GM18519 (cell line): Measurements from ENCODE around the gene AEBP2.
"Not testable (repeated sequence)": the region's sequence is repeated elsewhere in the genome, so short reads cannot be mapped to it uniquely, and the experiment has no call there.

Experiments used
- ATAC-seq: cut with Tn5 transposase; IDR thresholded peaks from one replicate; pipeline ENCODE4 v1.9.1; 2021; ENCODE audit warnings: mild to moderate bottlenecking, moderate library complexity; ENCODE audit not compliant: unreplicated experiment, low FRiP score

AEBP2 gene

DNA sequence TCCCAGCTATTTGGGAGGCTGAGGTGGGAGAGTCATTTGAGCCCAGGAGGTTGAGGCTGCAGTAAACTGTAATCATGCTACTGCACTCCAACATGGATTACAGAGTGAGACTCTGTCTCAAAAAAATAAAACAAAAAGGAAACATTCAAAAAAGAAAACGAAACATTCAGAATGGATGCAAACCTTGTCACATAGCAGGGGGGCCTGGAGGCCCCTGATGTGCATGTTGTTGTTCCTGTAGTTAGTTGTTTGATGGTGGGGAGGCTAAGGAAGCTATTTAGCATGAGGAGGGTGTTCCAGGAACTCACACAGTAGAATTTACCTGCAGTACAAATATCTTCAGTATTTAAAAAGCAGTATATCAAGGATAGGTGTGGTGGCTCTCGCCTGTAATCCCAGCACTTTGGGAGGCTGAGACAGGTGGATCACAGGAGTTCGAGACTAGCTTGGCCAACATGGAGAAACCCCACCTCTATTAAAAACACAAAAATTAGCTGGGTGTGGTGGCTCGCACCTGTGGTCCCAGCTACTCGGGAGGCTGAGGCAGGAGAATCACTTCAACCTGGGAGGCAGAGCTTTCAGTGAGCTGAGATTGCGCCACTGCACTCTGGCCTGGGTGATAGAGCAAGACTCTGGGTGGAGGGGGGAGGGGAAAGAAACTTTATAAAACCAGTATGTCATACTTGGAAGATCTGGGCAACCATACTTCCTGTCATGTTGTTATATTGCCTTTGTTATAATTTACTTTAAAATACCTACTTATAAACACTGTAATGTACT, 17.6 kb upstream of the AEBP2 start:
- ATAC-seq = no peak

DNA sequence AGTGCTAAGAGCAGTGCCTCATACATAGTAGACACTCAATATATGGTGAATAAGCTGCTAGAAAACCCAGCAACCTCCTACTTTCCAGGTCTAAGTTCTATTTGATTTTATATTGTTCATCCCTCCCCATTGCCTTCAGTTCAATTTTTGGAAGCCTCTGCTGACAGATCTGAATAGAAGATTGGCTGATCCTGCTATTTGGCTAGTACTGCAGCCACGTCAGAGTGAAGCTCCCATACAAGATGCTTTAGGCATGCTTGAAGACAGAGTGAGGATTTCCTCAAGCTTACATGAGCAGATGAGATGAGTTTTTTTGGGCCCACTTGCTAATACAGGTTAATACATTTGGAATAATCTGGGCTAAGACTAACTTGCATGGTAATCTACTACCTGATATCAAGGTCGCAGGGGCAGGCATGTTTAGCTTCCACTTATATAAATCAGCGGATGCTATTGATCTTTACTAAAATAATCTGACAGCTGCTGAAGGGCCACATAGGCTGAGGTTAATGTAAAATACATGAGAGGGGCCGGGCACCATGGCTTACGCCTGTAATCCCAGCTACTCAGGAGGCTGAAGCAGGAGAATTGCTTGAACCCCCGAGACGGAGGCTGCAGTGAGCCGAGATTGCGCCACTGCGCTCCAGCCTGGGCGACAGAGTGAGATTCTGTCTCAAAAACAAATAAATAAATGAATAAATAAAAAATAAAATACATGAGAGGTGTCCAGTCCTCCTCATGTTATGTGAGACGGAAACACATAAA, 15.9 kb upstream of the AEBP2 start:
- no peak for ATAC-seq

DNA sequence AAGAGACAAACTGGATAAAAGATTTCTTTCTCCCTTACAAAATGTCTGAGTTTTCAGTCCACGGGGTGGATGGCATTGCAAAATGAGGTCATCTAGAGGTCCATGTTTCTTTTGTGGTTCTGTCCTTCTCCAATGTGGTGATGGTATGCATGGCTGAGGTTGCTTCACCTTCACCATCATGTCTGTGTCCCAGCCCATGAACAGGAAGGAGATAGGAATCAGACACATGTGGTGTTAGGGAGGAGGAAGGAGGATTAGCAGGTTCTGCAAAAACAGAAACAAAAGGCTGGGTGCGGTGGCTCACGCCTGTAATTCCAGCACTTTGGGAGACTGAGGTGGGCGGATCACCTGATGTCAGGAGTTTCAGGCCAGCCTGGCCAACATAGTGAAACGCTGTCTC, 11.0 kb upstream of the AEBP2 start:
- no peak for ATAC-seq

- ATAC-seq = not testable (repeated sequence)
Measured at GRCh38 chr12:19429491-19429890, 9.8 kb upstream of the AEBP2 start.

DNA sequence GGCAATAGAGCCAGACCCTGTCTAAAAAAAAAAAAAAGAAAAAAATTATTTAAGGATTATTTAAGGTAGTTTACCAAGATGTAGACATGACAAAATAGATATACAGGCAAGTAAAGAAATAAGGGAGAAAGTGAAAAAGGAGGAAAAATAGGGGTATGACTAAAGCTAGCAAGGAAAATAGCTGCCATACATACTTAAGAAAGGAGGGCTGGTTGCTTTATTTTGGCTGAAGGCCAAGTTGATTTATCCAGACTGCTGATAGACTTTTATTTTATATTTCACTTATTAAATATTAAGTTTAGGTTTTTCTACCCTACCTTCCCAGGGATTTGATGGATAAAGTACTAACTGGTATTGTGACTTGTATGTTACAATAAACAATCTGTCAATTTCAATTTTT, 8.3 kb upstream of the AEBP2 start:
- ATAC-seq = no peak

GRCh38 chr12:19431407-19432308, 7.6 kb upstream of the AEBP2 start:
- peak; percentile 44 for ATAC-seq

GRCh38 chr12:19432309-19433170, 6.8 kb upstream of the AEBP2 start:
- no peak for ATAC-seq

DNA sequence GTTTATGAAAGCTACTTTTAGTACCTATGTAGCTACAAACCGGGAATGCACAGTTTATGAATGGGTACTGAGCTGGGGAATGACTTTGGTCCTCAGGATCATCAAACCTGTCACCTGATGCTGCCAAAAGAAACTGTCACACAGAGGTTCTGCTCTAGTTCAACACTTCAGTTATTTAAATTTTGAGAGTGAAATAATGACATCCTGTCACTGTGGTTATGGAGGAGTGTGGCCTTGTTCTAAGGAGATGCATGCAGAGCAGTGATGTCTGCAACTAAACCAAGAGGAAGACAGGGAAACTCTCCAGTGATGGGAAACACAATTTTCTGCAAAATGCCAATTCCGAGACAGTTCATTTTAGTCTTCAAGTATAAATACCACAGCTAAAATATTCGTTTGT, 4.8 kb upstream of the AEBP2 start:
- ATAC-seq = peak; percentile 40

DNA sequence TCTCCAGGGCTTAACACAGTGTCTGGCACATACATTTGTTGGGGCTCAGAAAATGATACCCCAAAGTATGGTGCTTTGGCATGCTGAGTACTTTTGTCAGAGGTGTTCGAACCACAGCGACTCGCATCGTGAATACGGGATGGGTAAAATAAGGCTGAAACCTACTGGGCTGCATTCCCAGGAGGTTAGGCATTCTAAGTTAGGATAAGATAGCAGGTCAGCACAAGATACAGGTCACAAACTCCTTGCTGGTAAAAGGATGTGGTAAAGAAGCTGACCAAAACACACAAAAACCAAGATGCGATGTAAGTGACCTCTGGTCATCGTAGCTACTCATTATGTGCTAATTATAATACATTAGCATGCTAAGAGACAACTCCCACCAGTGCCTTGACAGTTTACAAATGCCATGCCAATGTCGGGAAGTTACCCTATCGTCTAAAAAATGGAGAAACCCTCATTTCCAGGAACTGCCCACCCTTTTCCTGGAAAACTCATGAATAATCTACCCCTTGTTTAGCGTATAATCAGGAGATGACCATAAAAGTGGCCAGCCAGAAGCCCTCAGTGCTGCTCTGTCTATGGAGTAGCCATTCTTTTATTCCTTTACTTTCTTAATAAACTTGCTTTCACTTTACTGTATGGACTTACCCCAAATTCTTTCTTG, 3.3 kb upstream of the AEBP2 start:
- ATAC-seq = no peak

DNA sequence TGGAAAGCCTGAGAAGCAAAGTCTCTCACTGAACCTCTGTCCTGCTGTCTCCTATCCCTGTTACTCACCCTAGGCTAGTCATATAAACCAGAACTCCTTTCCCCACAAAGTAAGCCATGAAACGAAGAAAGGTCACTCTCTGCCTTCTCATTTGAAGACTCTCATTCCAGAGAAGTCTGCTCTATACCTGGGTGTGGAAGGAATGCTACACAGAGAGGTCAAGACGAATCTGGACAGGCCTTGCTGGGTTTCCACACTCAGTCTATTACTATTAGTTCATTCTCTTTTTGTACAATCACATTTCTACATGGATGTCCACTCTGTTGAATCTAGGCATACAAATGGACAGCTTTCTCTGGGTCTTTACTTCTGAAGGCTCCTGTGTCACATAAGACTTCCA, 2.4 kb upstream of the AEBP2 start:
- ATAC-seq = no peak

DNA sequence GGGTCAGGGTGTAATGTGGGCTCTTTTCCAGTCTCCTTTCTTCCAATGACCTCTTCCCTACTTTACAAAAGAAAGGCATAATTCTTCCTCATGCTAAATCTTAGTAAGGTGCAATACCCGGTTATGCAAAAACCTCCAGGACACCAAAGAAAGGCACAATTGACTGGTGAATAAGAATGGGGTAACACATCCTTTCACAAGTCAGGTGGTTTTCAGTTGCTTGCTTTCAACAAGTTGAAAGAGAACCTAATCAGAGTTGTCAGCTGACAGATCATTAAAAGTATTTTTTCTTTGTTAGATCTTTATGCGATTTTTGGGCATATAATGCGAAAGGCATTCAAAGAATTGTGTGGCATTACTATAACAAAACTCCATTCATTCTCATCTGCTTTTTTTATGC, 1.3 kb upstream of the AEBP2 start:
- ATAC-seq = no peak

- peak; percentile 20 for ATAC-seq
Measured at GRCh38 chr12:19440019-19440858, 947 bp downstream of the AEBP2 start.

- ATAC-seq = no peak
Measured at GRCh38 chr12:19440916-19441315, 1.6 kb downstream of the AEBP2 start.

DNA sequence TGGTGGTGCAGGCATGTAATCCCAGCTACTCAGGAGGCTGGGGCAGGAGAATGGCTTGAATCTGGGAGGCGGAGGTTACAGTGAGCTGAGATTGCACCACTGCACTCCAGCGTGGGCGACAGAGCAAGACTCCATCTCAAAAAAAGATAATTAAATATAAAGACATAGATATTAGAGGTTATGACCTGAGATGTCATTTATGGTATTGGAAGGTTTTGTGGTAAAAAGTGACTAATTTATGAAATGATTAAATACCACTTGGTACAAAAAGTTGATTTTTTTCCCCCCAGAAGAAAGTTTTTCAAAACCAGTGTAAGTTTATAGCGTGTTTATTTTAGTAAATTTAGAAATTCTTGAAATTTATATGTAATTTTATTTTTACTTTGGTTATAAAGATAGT, 4.3 kb downstream of the AEBP2 start:
- ATAC-seq = no peak

DNA sequence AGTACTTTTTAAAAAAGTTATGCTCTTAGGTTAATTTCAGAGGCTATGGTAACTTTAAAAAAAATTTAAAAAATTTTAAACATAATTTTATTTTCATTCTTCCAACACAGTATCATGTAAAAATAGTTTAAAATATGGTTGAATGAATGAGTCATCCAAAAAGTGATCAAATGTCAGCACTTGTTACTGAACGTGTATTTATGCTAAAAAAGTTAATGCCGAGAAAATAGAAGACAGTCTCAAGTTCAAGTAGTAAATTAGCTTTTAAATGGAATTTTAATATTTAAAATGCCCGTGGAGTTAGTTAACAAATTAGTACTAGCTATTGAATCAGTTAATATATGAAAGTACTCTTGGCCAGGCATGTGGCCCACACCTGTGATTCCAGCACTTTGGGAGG, 4.8 kb downstream of the AEBP2 start:
- no peak for ATAC-seq

GRCh38 chr12:19447386-19447785, 8.1 kb downstream of the AEBP2 start:
- no peak for ATAC-seq

DNA sequence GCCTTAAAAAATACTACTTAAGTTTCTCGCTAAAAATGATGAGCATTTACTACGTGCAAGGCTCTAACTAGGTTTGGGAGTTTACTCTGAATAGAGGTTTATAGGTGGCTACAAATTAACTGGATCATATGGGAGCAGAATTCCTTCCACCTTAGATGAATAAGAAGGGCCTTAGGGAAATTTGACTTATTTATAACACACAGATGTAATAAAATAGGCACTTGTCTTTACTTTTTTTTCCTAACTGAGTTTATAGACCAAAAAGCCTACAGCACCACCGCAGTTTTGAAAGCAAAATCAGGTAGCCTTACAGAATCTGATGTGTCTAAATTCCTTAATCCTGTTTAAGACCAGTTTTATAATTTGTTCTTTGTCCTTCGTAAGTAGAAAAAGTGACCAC, 10.5 kb downstream of the AEBP2 start:
- no peak for ATAC-seq

DNA sequence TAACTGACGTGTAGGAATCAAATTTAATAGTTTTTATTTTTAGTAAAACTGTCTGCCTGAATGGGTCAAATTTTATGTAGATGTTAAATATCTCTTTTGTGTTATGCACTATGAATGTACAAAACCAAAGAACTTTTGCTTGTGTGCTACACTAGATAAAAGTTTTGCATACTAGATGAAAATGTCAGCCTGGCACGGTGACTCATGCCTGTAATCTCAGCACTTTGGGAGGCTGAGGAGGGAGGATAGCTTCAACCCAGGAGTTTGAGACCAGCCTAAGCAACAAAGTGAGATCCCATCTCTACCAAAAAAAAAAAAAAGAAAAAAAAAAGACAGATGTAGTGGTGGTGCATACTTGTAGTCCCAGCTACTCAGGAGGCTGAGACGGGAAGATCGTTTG, 11.1 kb downstream of the AEBP2 start:
- no peak for ATAC-seq

DNA sequence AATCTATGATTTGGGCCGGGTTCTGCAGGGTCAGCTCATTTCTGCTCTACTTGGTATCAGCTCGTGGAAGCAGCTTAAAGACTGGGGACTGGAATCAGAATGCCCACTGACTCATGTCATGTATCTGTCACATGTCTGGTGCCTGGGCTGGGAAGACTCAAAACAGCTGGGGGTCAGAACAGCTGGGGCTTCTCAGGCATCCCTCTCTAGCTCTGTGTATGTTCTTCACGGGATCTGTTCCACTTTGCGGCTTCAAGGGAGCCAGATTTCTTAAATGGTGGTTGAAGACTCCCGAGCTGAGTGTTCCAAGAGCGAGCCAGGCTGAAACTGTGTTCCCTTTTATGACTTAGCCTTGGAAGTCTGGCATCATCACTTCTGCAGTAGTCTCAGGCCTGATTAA, 11.9 kb downstream of the AEBP2 start:
- ATAC-seq = no peak
